ENCODE measurements around the gene WSCD1.

DNA sequence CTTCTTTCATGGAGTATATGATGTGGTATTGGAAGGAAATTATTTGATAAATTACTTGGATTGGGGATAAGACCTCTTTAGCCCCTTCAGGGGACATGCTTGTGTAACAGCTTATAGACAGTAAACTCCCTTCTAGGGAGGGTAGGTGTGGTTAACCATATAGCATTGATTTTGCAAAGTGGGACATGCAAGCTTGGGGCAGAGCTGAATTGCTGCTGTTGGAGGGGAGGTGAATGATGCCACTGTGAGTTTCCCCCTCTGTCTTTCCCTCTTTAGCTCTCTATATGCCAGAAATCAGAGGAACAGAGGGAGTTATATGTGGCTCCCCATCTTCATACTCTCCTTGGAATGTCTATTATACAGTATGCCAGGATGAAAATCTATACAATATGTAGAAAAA is 54.7 kb downstream of the WSCD1 start:
- TF ChIP-seq RAD21 (IDR thresholded peaks at IDR 0.05; ENCODE audit: low read length) (no peak), USF2 (IDR thresholded peaks at IDR 0.05; ENCODE audit: low read depth, low read length) (no peak), POLR2A (IDR thresholded peaks at IDR 0.05; ENCODE audit: low read depth, low read length) (no peak), RCOR1 (IDR thresholded peaks at IDR 0.05; ENCODE audit: insufficient replicate concordance, low read length) (no peak), FOS (IDR thresholded peaks at IDR 0.05; ENCODE audit: low read depth, low read length) (no peak), MXI1 (IDR thresholded peaks at IDR 0.05; ENCODE audit: borderline replicate concordance, low read depth, low read length) (no peak)
- TF ChIP-seq, protein P1, sequence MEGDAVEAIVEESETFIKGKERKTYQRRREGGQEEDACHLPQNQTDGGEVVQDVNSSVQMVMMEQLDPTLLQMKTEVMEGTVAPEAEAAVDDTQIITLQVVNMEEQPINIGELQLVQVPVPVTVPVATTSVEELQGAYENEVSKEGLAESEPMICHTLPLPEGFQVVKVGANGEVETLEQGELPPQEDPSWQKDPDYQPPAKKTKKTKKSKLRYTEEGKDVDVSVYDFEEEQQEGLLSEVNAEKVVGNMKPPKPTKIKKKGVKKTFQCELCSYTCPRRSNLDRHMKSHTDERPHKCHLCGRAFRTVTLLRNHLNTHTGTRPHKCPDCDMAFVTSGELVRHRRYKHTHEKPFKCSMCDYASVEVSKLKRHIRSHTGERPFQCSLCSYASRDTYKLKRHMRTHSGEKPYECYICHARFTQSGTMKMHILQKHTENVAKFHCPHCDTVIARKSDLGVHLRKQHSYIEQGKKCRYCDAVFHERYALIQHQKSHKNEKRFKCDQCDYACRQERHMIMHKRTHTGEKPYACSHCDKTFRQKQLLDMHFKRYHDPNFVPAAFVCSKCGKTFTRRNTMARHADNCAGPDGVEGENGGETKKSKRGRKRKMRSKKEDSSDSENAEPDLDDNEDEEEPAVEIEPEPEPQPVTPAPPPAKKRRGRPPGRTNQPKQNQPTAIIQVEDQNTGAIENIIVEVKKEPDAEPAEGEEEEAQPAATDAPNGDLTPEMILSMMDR (conservative IDR thresholded peaks at IDR 0.05; ENCODE audit: low read depth, low read length): no peak

Measured in IMR-90 (cell line).